HUES64 (cell line): ENCODE data around the gene PPM1M.
"Not testable (repeated sequence)": the region's sequence is repeated elsewhere in the genome, so short reads cannot be mapped to it uniquely, and the experiment has no call there.

Experiments used
- H3K27ac ChIP-seq: 2 replicates; pipeline ENCODE4 v1.7.0; 2013; ENCODE audit warnings: low read depth, low read length, inconsistent platforms
- H3K27me3 ChIP-seq: 2 replicates; pipeline ENCODE4 v1.6.1; 2013; ENCODE audit warnings: mild to moderate bottlenecking, low read length; ENCODE audit not compliant: insufficient read depth
- H3K36me3 ChIP-seq: 2 replicates; pipeline ENCODE4 v1.6.1; 2013; ENCODE audit warnings: mild to moderate bottlenecking, low read length; ENCODE audit not compliant: insufficient read depth
- H3K4me1 ChIP-seq: 2 replicates; pipeline ENCODE4 v1.6.1; 2013; ENCODE audit warnings: mild to moderate bottlenecking, low read length, moderate library complexity; ENCODE audit not compliant: insufficient read depth
- H3K4me3 ChIP-seq: 2 replicates; pipeline ENCODE4 v1.5.1; 2013; ENCODE audit warnings: mild to moderate bottlenecking, low read length, moderate library complexity
- H3K9ac ChIP-seq: 2 replicates; pipeline ENCODE4 v1.6.1; 2013; ENCODE audit warnings: mild to moderate bottlenecking, low read depth, low read length
- H3K9me3 ChIP-seq: 2 replicates; pipeline ENCODE4 v1.6.1; 2013; ENCODE audit warnings: low read depth, low read length; ENCODE audit not compliant: insufficient read depth
- WGBS: fragments of 150-250, 120-280 bp; methylation state at CpG from one replicate; pipeline ENCODE4 v1.1.7; 2013; ENCODE audit warnings: missing lambda C conversion rate; 5-methylcytosine and 5-hydroxymethylcytosine counted together

PPM1M gene

GRCh38 chr3:52270252-52270754 lies 24.7 kb downstream of the PPM1M start:
- Histone ChIP-seq H3K4me3 (no peak overlapping the region), H3K4me1 (no peaks in the 10 kb centered on the region), H3K9me3 (no peaks in the 10 kb centered on the region), H3K27ac (no peak overlapping the region), H3K27me3 (no peaks in the 10 kb centered on the region), H3K9ac (no peak overlapping the region), H3K36me3 (peaks cover 83% of the 10 kb centered on the region)
- WGBS = 97% methylated on average over 9 of the region's 9 CpGs

GRCh38 chr3:52272172-52272571 lies 26.6 kb downstream of the PPM1M start:
- H3K4me3 ChIP-seq, H3K27ac ChIP-seq, H3K4me1 ChIP-seq, H3K9ac ChIP-seq, H3K27me3 ChIP-seq, H3K9me3 ChIP-seq: not testable (repeated sequence)
- peaks cover 65% of the 10 kb centered on the region for H3K36me3 ChIP-seq
- 95% methylated on average over 9 of the region's 9 CpGs for WGBS

- H3K27me3 ChIP-seq = no peaks in the 10 kb centered on the region
- H3K4me1 ChIP-seq = peaks cover 6% of the 10 kb centered on the region; the same call in 1 of the 2 replicates
- H3K4me3 ChIP-seq = no peak overlapping the region
- peaks cover 59% of the 10 kb centered on the region for H3K36me3 ChIP-seq
- H3K9me3 ChIP-seq = no peaks in the 10 kb centered on the region
- no peak overlapping the region for H3K27ac ChIP-seq
- no peak overlapping the region for H3K9ac ChIP-seq
- 94% methylated on average over 3 of the region's 3 CpGs for WGBS
Observed at GRCh38 chr3:52272831-52273230, 27.3 kb downstream of the PPM1M start.

- not testable (repeated sequence) for H3K9me3 ChIP-seq, H3K27me3 ChIP-seq, H3K4me1 ChIP-seq, H3K4me3 ChIP-seq, H3K27ac ChIP-seq, H3K9ac ChIP-seq
- 96% methylated on average over 18 of the region's 18 CpGs for WGBS
- peaks cover 40% of the 10 kb centered on the region for H3K36me3 ChIP-seq
Observed at GRCh38 chr3:52274781-52275180, 29.2 kb downstream of the PPM1M start.

GRCh38 chr3:52277071-52277964 lies 31.8 kb downstream of the PPM1M start:
- H3K27me3 ChIP-seq = no peaks in the 10 kb centered on the region
- no peaks in the 10 kb centered on the region for H3K9me3 ChIP-seq
- peak overlapping the region; percentile 85; the same call in 1 of the 2 replicates for H3K27ac ChIP-seq
- whole genome bisulfite sequencing = 4% methylated on average over 27 of the region's 28 CpGs
- H3K36me3 ChIP-seq = peaks cover 20% of the 10 kb centered on the region
- H3K9ac ChIP-seq = peak overlapping the region; percentile 99
- peaks cover 10% of the 10 kb centered on the region; the same call in 1 of the 2 replicates for H3K4me1 ChIP-seq
- peak overlapping the region; percentile 86 for H3K4me3 ChIP-seq

- peak overlapping the region; percentile 85 for H3K27ac ChIP-seq
- no peaks in the 10 kb centered on the region for H3K27me3 ChIP-seq
- peak overlapping the region; percentile 99 for H3K9ac ChIP-seq
- peaks cover 14% of the 10 kb centered on the region for H3K36me3 ChIP-seq
- H3K9me3 ChIP-seq = no peaks in the 10 kb centered on the region
- peak overlapping the region; percentile 86 for H3K4me3 ChIP-seq
- H3K4me1 ChIP-seq = peaks cover 10% of the 10 kb centered on the region; the same call in 1 of the 2 replicates
- WGBS = under 1% methylated on average over 53 of the region's 54 CpGs
Observed at GRCh38 chr3:52277972-52278509, 32.5 kb downstream of the PPM1M start.

- peak within 1 kb of the TSS; percentile 99 for H3K9ac ChIP-seq
- peaks cover 10% of the 10 kb centered on the region; the same call in 1 of the 2 replicates for H3K4me1 ChIP-seq
- H3K27me3 ChIP-seq = no peaks in the 10 kb centered on the region
- WGBS = 1% methylated on average over 58 of the region's 58 CpGs
- H3K36me3 ChIP-seq = peaks cover 9% of the 10 kb centered on the region
- peak within 1 kb of the TSS; percentile 86 for H3K4me3 ChIP-seq
- no peaks in the 10 kb centered on the region for H3K9me3 ChIP-seq
- peak within 1 kb of the TSS; percentile 85 for H3K27ac ChIP-seq
Observed at GRCh38 chr3:52278510-52279069, 33.0 kb downstream of the PPM1M start, which contains the start of gene WDR82. Gene WDR82, minus strand, starts transcription at chr3:52278649. Its CDS starts 288 bp downstream, at chr3:52278361.

- 80% methylated on average over 2 of the region's 2 CpGs for WGBS
- peaks cover 10% of the 10 kb centered on the region; the same call in 1 of the 2 replicates for H3K4me1 ChIP-seq
- no peak overlapping the region for H3K9ac ChIP-seq
- 0 out of 2 replicates have a peak, but pooled peaks cover 2% of the 10 kb centered on the region for H3K36me3 ChIP-seq
- peak overlapping the region; percentile 53; the same call in 1 of the 2 replicates for H3K27ac ChIP-seq
- H3K9me3 ChIP-seq = no peaks in the 10 kb centered on the region
- H3K27me3 ChIP-seq = no peaks in the 10 kb centered on the region
- peak overlapping the region; percentile 86; the same call in 1 of the 2 replicates for H3K4me3 ChIP-seq
Observed at GRCh38 chr3:52279596-52279995, 34.0 kb downstream of the PPM1M start.

GRCh38 chr3:52280050-52280461 lies 34.5 kb downstream of the PPM1M start:
- H3K9ac ChIP-seq = no peak overlapping the region
- H3K4me1 ChIP-seq = peaks cover 10% of the 10 kb centered on the region; the same call in 1 of the 2 replicates
- 91% methylated on average over 6 of the region's 6 CpGs for WGBS
- H3K4me3 ChIP-seq = no peak overlapping the region
- 0 out of 2 replicates have a peak, but pooled peaks cover 2% of the 10 kb centered on the region for H3K36me3 ChIP-seq
- H3K27ac ChIP-seq = peak overlapping the region; percentile 19; the same call in 1 of the 2 replicates
- no peaks in the 10 kb centered on the region for H3K9me3 ChIP-seq
- H3K27me3 ChIP-seq = no peaks in the 10 kb centered on the region

GRCh38 chr3:52281981-52282801 lies 36.6 kb downstream of the PPM1M start:
- Histone ChIP-seq H3K27me3 (no peaks in the 10 kb centered on the region), H3K36me3 (no peaks in the 10 kb centered on the region), H3K4me3 (no peak overlapping the region), H3K9me3 (no peaks in the 10 kb centered on the region), H3K4me1 (0 out of 2 replicates have a peak, but pooled peaks cover 5% of the 10 kb centered on the region), H3K27ac (no peak overlapping the region), H3K9ac (no peak overlapping the region)
- WGBS = 94% methylated on average over 8 of the region's 8 CpGs
